ENCODE results near the gene TSHZ2.

The TSHZ2 gene

DNA sequence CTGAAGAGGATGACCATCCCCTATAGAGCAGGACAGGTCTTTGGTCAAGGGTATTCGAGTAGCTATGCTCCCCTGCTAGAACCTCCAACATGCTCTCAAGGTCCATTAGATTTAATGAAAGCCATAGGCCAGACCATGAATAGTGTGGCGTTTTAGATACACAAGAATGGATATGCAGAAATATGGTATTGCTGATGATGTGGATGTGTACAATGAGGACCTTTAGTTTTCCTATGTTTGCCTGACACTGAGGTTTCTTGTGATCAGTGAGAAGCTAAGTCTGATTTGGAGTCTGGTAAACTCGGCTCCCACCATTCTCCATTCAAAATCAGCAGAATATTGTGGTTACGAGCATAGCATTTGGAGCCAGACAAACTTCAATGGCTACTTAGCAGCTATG is 125.6 kb downstream of the TSHZ2 start:
- no peak for DNase-seq (ENCODE audit: low read depth)
- H3K4me3 ChIP-seq (ENCODE audit: low read length), result no peak overlapping the region
- no peak for TF ChIP-seq CTCF (conservative IDR thresholded peaks at IDR 0.05; ENCODE audit: low read length)

- DNase-seq (ENCODE audit: low read depth), result peak; percentile 16
- TF ChIP-seq CTCF (conservative IDR thresholded peaks at IDR 0.05; ENCODE audit: low read length), result no peak
- H3K4me3 ChIP-seq (ENCODE audit: low read length), result no peak overlapping the region
These were observed 126.5 kb downstream of the TSHZ2 start for GRCh38 chr20:53098621-53099020.

DNA sequence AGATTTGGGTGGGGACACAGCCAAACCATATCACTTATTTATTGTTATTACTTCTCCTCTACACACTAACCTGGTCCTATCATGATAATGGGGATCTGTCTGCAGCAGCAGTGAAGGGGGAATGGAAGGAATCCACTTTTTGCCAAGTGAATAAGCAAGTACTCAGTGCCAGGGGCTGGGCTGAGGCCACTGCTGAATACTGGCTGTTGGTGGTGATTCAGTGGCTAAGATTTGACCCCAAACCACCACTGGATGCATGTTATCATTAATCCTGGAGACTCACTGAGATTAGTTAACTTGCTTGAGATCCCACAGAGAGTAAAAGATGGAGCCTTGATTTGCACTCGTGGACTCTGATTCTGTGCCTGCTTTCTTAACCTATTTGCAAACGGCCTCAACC is 127.7 kb downstream of the TSHZ2 start:
- no peak for TF ChIP-seq CTCF (conservative IDR thresholded peaks at IDR 0.05; ENCODE audit: low read length)
- DNase-seq (ENCODE audit: low read depth), result peak; percentile 15
- no peak overlapping the region for H3K4me3 ChIP-seq (ENCODE audit: low read length)

GRCh38 chr20:53100476-53100911 is 128.3 kb downstream of the TSHZ2 start:
- peak; percentile 57 for DNase-seq (ENCODE audit: low read depth)
- no peak for TF ChIP-seq CTCF (conservative IDR thresholded peaks at IDR 0.05; ENCODE audit: low read length)
- H3K4me3 ChIP-seq (ENCODE audit: low read length), result no peak overlapping the region

DNA sequence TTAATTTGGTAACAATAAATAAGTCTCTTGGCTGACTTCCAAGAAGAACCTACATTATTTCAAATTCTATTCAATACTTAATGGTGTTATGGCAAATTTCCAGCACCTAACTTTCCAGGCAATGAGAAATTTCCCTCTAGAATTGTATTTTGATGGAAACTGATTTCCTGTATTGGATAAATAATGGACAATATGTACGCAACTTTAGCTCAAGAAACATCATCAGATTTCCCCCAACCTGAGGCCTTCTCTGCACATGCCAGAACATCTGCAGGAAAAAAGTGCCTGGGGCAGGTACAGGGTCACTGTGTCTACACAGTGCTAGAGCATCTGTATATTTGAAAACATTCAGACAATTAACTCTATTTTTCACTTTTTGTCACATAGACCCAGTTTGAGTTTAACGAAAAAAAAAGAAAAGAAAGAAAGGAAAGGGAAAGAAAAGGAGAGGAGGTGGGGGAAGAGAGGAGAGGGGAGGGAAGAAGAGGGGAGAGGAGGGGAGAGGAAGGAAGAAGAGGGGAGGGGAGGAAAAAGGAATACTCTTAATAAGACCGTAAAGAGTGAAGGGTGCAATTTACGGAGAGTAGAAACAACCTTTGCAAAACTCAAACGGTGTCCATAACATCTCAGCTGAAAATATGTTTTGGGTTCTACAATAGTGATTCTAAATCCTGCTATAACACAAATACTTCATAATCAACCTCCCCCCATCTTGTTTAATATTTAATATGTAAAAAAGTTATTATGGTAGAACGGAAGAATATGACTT is 130.0 kb downstream of the TSHZ2 start:
- no peak overlapping the region for H3K4me3 ChIP-seq (ENCODE audit: low read length)
- no peak for DNase-seq (ENCODE audit: low read depth)
- TF ChIP-seq CTCF (conservative IDR thresholded peaks at IDR 0.05; ENCODE audit: low read length), result no peak

- TF ChIP-seq CTCF (conservative IDR thresholded peaks at IDR 0.05; ENCODE audit: low read length), result no peak
- DNase-seq (ENCODE audit: low read depth), result no peak
- no peak overlapping the region for H3K4me3 ChIP-seq (ENCODE audit: low read length)
These were observed 131.0 kb downstream of the TSHZ2 start for GRCh38 chr20:53103124-53103523.

DNA sequence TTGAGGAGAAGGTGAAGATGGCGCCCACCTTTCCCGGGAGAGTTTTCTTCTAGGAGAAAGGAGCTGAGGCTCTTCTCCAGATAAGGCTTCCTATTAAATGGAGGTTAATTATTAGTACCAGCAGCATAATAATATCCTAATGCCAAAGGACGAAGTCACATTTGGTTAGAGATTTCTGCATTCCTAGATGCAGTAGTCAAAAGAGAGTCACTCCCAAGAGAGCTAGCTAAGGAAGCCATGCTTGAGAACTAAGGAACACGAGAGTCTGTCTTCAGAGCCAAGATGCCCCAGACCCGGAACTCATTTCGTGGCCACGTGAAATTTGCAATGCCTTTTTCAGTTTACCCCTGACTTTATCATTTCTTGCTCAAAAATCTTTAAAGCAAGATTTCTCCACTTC is 132.7 kb downstream of the TSHZ2 start:
- DNase-seq (ENCODE audit: low read depth), result peak; percentile 30
- TF ChIP-seq CTCF (conservative IDR thresholded peaks at IDR 0.05; ENCODE audit: low read length), result no peak
- H3K4me3 ChIP-seq (ENCODE audit: low read length), result no peak overlapping the region
